HL-60 (cell line): ENCODE measurements around the gene TRAF1.

Experiments
- DNase-seq, 2 experiments: peaks; one replicate each; pipeline ENCODE4 v3.0.0-alpha.2; 2010 to 2020; ENCODE audit warnings: low read depth in 1 of 2, low spot score in 1 of 2
- H3K27ac ChIP-seq: fragments of 250-450 bp; sonication (Bioruptor Pico); replicated peaks from 2 replicates; pipeline ENCODE4 v1.5.1; 2020; ENCODE audit warnings: mild to moderate bottlenecking, moderate library complexity
- H3K27me3 ChIP-seq: fragments of 250-450 bp; sonication (Bioruptor Pico); 2 replicates; pipeline ENCODE4 v1.5.1; 2021; ENCODE audit warnings: mild to moderate bottlenecking, moderate library complexity; ENCODE audit not compliant: insufficient read depth, poor library complexity, severe bottlenecking
- H3K4me3 ChIP-seq: replicated peaks from 2 replicates; pipeline ENCODE4 v1.5.1; 2011; ENCODE audit warnings: mild to moderate bottlenecking, control low read depth, low read length; ENCODE audit not compliant: insufficient read depth
- CTCF ChIP-seq: IDR thresholded peaks from one replicate; pipeline ENCODE4 v1.5.1; 2011; ENCODE audit warnings: low read length, control low read depth, inconsistent platforms; ENCODE audit not compliant: insufficient read depth
- GABPA ChIP-seq: IDR thresholded peaks from 2 replicates; pipeline ENCODE4 v1.6.1; 2012; ENCODE audit warnings: low read depth
- POLR2AphosphoS5 ChIP-seq: IDR thresholded peaks from 2 replicates; pipeline ENCODE4 v1.6.1; 2012; ENCODE audit warnings: low read depth
- REST ChIP-seq: IDR thresholded peaks from 2 replicates; pipeline ENCODE4 v1.6.1; 2012; ENCODE audit warnings: low read depth; ENCODE audit not compliant: insufficient replicate concordance
- SPI1 ChIP-seq: IDR thresholded peaks from 2 replicates; pipeline ENCODE4 v1.6.1; 2012; ENCODE audit warnings: low read depth, mild to moderate bottlenecking, borderline replicate concordance

Gene TRAF1

GRCh38 chr9:120865176-120865575, 61.4 kb downstream of the TRAF1 start:
- Histone ChIP-seq H3K27me3 (no peaks in the 10 kb centered on the region), H3K4me3 (no peak overlapping the region), H3K27ac (no peak overlapping the region)
- TF ChIP-seq CTCF (no peak), POLR2AphosphoS5 (no peak), SPI1 (no peak), GABPA (no peak), REST (no peak)
- DNase-seq, result no peak

GRCh38 chr9:120864719-120865118, 61.9 kb downstream of the TRAF1 start:
- H3K4me3 ChIP-seq, result no peak overlapping the region
- TF ChIP-seq SPI1 (no peak), GABPA (no peak), POLR2AphosphoS5 (no peak), REST (no peak), CTCF (no peak)
- H3K27me3 ChIP-seq, result no peaks in the 10 kb centered on the region
- H3K27ac ChIP-seq, result no peak overlapping the region
- DNase-seq, result no peak

GRCh38 chr9:120863833-120864232, 62.8 kb downstream of the TRAF1 start:
- no peak for TF ChIP-seq SPI1
- TF ChIP-seq GABPA, result no peak
- TF ChIP-seq POLR2AphosphoS5, result no peak
- TF ChIP-seq CTCF, result no peak
- TF ChIP-seq REST, result no peak
- Histone ChIP-seq H3K27me3 (no peaks in the 10 kb centered on the region), H3K27ac (no peak overlapping the region), H3K4me3 (no peak overlapping the region)
- no peak for DNase-seq
